ENCODE measurements around the gene KIAA1217.

Gene KIAA1217

DNA sequence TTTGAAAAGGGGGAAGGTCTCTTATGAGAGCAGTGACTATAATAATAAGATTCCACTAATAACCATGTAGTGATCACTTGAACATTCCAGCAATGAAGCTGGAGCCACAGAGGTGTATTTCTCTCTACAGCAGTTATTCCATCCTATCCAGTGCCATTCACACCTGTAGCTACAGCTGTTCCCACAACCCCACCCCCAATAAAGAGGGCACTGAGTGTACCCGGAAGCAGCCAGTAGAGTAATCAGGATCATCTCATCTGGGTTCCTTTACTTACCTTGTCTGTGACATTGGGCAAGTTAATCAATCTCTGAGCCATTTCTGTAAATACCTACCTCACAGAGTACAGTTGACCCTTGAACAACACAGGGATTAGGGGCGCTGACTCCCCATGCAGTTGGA lies 188.7 kb downstream of the KIAA1217 start:
- no peaks in the 10 kb centered on the region for H3K36me3 ChIP-seq
- no peak overlapping the region for H3K4me3 ChIP-seq
- no peak overlapping the region for H3K27ac ChIP-seq
- no peaks in the 10 kb centered on the region for H3K9me3 ChIP-seq
- DNase-seq: no peak
- TF ChIP-seq, protein P1, sequence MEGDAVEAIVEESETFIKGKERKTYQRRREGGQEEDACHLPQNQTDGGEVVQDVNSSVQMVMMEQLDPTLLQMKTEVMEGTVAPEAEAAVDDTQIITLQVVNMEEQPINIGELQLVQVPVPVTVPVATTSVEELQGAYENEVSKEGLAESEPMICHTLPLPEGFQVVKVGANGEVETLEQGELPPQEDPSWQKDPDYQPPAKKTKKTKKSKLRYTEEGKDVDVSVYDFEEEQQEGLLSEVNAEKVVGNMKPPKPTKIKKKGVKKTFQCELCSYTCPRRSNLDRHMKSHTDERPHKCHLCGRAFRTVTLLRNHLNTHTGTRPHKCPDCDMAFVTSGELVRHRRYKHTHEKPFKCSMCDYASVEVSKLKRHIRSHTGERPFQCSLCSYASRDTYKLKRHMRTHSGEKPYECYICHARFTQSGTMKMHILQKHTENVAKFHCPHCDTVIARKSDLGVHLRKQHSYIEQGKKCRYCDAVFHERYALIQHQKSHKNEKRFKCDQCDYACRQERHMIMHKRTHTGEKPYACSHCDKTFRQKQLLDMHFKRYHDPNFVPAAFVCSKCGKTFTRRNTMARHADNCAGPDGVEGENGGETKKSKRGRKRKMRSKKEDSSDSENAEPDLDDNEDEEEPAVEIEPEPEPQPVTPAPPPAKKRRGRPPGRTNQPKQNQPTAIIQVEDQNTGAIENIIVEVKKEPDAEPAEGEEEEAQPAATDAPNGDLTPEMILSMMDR (IDR thresholded peaks at IDR 0.05): no peak
- H3K4me1 ChIP-seq: no peaks in the 10 kb centered on the region
- intact Hi-C loops (cut with DNase I; ENCODE audit: low total_unique reads): no loop called here
- no peaks in the 10 kb centered on the region for H3K27me3 ChIP-seq

DNA sequence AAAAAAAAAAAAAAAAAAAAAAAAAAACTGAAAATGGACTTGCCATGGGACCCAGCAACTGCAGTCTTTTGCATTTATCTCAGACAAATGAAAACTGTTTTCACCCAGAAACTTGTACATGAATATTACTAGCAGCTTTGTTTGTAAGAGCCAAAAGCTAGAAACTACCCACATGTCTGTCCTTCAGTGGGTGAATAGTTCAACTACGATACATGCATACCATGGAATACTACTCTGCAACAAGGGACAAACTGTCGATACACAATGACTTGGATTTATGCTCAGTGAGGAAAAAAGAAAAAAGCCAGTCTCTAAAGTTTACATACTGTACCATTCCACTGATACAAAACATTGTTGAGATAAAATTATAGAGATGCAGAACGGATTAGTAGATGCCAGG lies 195.6 kb downstream of the KIAA1217 start:
- no peaks in the 10 kb centered on the region for H3K27me3 ChIP-seq
- intact Hi-C loops (cut with DNase I; ENCODE audit: low total_unique reads): no loop called here
- no peak overlapping the region for H3K27ac ChIP-seq
- TF ChIP-seq, protein P1 (IDR thresholded peaks at IDR 0.05): no peak
- H3K9me3 ChIP-seq: no peaks in the 10 kb centered on the region
- no peaks in the 10 kb centered on the region for H3K36me3 ChIP-seq
- no peak overlapping the region for H3K4me3 ChIP-seq
- no peaks in the 10 kb centered on the region for H3K4me1 ChIP-seq
- no peak for DNase-seq

DNA sequence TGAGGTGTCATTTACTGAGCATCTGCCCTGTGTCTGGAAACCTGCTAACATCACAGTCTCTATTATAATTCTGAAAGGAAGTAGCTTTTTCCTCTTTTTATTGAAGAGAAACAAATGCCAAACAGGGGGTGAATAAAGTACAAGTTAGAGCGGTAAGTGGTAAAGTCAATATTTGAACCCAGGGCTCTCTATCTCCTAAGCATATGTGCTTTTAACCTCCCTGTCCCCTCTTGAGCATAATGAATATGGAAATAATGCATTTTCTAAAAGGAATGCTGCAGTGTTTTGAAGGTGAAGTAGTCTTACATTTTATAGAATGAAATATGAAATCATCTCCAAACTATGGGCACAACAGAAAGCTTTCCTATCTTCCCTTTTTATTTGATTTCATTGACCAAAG lies 196.7 kb downstream of the KIAA1217 start:
- no peak overlapping the region for H3K27ac ChIP-seq
- H3K4me1 ChIP-seq: no peaks in the 10 kb centered on the region
- no peak for DNase-seq
- no peak overlapping the region for H3K4me3 ChIP-seq
- no peaks in the 10 kb centered on the region for H3K27me3 ChIP-seq
- no peaks in the 10 kb centered on the region for H3K36me3 ChIP-seq
- no peaks in the 10 kb centered on the region for H3K9me3 ChIP-seq
- TF ChIP-seq, protein P1 (IDR thresholded peaks at IDR 0.05): no peak
- intact Hi-C loops (cut with DNase I; ENCODE audit: low total_unique reads): no loop called here

DNA sequence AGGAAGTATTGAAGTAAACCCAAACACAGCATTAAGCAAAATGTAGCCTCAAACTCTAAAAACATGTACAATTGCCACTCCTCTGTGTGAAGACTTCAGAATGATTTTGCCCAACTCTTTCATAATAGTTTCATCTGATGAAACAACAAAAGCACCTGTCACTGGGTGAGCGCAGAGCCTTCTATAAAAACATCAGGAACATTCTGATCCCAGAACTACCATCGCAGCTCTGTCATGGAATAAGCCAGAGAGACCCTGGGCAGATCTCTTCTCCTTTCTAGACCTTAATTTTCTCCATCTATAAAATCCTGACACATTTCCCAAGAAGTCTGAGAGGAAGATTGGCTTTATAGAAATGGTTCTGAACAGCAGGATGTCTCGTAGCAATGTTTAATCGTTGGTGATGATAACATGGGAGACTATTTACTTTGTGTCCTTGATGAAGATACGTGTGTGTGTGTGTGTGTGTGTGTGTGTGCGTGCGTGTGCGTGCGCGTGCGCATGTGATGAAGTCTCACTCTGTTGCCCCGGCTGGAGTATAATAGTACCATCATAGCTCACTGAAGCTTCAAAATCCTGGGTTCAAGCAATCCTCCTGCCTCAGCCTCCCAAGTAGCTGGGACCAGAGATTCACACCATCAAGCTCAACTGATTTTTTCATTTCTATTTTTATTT lies 198.0 kb downstream of the KIAA1217 start:
- Histone ChIP-seq H3K4me3 (no peak overlapping the region), H3K36me3 (no peaks in the 10 kb centered on the region), H3K27ac (no peak overlapping the region), H3K27me3 (no peaks in the 10 kb centered on the region), H3K9me3 (no peaks in the 10 kb centered on the region), H3K4me1 (no peaks in the 10 kb centered on the region)
- TF ChIP-seq, protein P1 (IDR thresholded peaks at IDR 0.05): no peak
- no peak for DNase-seq
- intact Hi-C loops (cut with DNase I; ENCODE audit: low total_unique reads): no loop called here

DNA sequence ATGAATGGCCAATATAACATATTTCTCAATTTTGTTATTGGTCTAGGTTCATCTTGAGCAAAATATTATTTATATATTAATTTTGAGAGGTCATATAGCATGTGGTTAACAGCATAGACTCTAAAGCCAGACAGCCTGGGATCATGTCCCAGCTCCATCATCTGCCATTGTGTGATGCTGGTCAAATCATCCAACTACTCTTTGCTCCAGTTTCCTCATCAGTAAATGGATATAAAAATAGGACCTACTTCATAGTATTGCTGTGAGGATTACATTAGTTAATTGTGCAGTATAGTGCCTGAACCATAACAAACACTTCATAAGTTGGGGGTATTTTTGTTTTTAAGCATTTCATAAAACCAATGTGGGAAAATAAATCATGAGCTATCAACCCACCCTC lies 199.0 kb downstream of the KIAA1217 start:
- H3K9me3 ChIP-seq: no peaks in the 10 kb centered on the region
- no peak overlapping the region for H3K4me3 ChIP-seq
- no peaks in the 10 kb centered on the region for H3K4me1 ChIP-seq
- no peaks in the 10 kb centered on the region for H3K27me3 ChIP-seq
- DNase-seq: no peak
- intact Hi-C loops (cut with DNase I; ENCODE audit: low total_unique reads): no loop called here
- TF ChIP-seq, protein P1 (IDR thresholded peaks at IDR 0.05): no peak
- H3K27ac ChIP-seq: no peak overlapping the region
- no peaks in the 10 kb centered on the region for H3K36me3 ChIP-seq

DNA sequence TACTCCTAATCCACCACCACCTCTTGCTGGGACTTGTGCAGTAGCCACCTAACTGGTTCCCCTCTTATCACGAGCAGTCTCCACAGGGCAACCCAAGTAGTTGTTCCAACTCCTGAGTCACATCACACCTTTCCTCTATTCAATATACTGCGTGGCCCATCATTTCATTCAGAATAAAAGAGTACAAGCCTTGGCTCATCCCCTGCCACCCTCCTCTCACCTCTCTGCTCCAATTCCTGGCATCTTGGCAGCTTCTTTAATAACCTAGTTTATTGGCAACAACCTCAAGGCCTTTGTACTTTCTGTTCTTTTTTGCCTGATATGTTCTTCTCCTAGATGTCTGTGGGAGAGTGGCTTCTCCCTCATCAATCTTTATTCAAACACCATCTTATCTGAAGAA lies 199.4 kb downstream of the KIAA1217 start:
- TF ChIP-seq, protein P1 (IDR thresholded peaks at IDR 0.05): no peak
- no peak for DNase-seq
- intact Hi-C loops (cut with DNase I; ENCODE audit: low total_unique reads): no loop called here
- H3K4me1 ChIP-seq: no peaks in the 10 kb centered on the region
- H3K9me3 ChIP-seq: no peaks in the 10 kb centered on the region
- H3K27ac ChIP-seq: no peak overlapping the region
- no peaks in the 10 kb centered on the region for H3K27me3 ChIP-seq
- H3K36me3 ChIP-seq: no peaks in the 10 kb centered on the region
- H3K4me3 ChIP-seq: no peak overlapping the region

Data from tibial artery (tissue), 4 donors.